NCI-H1105 treated with DMSO at 0.1 percent for 48 hours (cell line): ENCODE measurements around the gene SAMD15.
A peak's percentile ranks its signal among the peaks of the same experiment; 100 is the strongest.
"Not testable (repeated sequence)": the region's sequence is repeated elsewhere in the genome, so short reads cannot be mapped to it uniquely, and the experiment has no call there.

Source experiments
- DNase-seq: peaks from one replicate; lab custom pipeline; 2025; lab: John Stamatoyannopoulos, UW

The SAMD15 gene

DNA sequence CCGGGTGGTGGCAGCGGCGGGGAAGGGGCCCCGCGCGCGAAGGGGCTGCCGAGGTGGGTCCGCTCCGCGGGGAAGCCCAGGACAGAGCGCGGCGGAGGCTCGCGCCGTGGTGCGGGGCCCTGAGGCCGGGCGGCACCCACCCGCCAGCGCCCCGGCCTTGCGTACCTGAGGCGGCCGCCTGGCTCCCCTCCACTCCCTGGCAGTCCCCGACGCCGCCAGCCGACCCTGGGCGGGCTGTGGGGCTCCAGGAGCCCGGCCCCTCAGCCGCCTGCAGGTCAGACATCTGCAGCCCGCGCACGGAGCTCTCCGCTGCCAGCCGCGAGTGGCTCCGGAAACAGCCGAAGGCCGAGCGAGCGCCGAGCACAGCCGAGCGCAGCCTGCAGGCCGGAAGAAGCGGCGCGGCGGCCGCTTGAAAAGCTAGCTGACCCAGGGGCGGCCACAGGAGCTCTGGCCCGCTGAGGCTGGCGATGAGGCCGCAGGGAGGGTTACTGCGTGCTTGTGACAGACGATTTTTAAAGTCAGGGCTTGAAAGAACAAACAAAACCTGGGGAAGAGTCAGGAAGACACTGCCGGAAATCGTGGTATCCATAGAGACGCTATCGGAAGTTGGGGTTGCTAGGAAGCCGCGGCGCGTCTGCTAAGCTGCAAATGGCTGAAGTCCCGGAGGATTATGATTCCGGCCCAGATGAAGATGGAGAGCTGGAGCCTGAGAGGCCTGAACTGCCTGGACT, at the start of gene SAMD15, which contains the start of gene TMED8:
TSS of gene SAMD15 (plus strand) at position 609 of the 731 bp plus-strand sequence. CDS start at position 649, 40 bp downstream.
TSS of gene TMED8 (minus strand) at position 324 of the 731 bp plus-strand sequence. CDS start at position 283, 41 bp downstream.
- DNase-seq = peak; percentile 89

DNA sequence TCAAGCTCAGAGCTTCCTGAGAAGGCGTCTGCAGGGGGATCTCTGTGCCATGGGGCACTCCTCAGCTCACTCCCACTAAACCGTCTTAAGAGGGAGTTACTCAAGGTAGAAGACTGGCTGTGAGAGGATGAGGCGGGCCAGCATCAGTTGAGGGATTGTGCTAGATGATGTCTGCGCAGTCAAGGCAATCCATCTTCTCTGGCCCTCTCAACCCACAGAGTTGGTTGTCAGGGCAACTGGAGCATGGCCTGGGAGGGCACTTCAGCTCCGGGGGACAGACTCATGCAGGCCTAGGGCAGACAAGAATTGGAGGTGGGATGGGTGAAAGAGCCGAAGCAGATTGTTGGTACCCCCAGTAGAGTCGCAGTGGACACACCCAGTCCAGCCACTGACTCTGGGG, 47.3 kb upstream of the SAMD15 start:
- no peak for DNase-seq

DNA sequence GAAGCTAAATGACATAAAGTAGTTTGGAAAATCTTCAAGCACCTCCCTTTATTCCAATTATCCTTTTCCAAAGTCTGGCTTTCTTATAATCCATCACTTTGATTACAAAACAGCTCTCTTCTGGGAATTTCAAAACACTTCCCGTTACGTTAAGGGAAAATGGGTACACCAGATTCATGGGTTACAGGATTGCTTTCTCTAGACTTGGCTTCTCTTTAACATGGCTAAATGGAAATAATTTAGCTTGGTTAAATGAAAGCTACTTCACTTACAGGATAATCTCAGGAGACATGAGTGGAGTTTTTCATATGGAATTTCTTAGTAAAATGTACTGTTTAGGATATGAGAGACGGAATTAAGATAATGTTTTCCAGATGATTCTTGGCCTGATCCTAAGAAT, 41.6 kb upstream of the SAMD15 start:
- DNase-seq = no peak

DNA sequence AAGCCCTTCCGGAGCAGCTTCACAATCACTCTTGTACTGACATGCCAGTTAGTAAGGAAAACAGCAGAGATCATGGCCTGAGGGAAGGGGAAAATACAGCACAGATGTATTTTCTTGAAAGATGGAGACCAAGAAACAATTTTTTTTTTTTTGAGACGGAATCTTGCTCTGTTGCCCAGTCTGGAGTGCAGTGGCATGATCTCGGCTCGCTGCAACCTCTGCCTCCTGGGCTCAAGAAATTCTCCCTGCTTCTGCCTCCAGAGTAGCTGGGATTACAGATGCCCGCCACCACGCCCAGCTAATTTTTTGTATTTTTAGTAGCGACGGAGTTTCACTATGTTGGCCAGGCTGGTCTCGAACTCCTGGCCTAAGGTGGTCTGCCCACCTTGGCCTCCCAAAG, 39.9 kb upstream of the SAMD15 start:
- not testable (repeated sequence) for DNase-seq

DNA sequence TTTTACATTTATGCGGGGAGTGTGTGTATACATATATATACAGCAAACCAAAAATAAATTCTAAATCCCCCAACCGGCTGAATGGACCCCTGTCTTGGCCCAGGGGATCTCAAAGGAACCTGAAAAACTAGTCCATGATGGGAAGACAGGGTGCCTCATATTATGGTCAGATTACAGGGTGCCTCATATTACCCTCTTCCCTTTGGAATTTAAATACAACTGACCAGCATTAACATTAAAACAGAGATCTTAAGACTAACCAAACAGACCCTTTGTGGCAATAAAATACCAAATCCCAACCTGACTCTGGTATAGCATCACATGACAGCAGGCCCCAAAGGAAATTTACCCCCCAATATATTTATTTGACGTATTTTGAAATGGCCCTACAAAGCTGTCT, 39.3 kb upstream of the SAMD15 start:
- no peak for DNase-seq

DNA sequence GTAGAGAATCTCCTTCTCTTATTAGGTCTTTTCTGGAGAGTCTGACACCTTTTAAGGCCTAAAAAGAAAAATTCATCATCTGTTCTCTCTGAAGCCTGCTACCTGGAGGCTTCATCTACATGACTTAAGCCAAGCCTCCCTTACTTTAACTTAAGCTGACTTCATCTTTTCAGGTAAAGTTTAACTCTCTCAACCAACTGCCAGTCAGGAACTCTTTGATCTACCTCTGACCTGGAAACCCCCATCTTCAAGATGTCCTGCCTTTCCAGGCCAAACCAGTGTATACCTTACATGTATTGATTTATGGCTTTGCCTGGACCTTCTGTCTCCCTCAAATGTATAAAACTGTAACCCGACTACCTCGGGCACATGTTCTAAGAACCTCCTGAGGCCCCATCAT, 38.9 kb upstream of the SAMD15 start:
- DNase-seq = no peak

DNA sequence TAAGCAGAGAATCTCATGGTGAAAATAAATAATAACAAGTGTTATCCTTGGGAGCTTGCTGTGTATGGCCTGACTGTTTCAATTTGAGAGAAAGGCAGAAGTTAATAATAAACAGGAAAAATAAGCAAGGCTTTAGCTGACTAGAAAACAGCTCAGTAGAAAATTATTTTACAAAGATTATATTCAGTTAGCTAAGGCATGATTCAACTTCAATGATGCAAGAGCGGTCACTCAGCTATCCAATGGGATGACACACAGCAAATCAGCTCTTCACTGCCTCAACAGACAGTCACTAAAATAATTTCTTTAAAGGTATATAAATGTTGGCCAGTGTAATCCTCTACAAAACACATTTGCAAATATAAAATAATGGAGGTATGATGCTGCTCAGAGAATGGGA, 37.8 kb upstream of the SAMD15 start:
- no peak for DNase-seq

DNA sequence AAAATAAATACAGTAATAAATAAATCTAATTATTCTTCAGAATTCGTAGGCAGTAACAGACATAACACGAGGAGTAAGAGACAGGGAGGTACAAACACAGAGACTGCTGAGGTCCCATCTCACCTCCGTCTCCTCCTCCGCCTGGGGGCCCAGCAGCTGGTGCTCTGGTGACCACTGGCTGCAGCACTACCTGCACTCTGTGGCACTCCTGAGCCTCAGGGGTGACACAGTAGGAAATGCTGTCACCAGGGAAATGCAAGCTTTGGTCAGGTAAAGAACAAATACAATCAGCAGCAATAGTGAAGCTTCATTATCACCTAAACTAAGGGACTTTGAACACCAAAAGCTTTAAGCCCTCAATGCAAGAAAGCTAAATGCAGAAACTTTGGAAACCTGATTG, 36.8 kb upstream of the SAMD15 start:
- DNase-seq = no peak

DNA sequence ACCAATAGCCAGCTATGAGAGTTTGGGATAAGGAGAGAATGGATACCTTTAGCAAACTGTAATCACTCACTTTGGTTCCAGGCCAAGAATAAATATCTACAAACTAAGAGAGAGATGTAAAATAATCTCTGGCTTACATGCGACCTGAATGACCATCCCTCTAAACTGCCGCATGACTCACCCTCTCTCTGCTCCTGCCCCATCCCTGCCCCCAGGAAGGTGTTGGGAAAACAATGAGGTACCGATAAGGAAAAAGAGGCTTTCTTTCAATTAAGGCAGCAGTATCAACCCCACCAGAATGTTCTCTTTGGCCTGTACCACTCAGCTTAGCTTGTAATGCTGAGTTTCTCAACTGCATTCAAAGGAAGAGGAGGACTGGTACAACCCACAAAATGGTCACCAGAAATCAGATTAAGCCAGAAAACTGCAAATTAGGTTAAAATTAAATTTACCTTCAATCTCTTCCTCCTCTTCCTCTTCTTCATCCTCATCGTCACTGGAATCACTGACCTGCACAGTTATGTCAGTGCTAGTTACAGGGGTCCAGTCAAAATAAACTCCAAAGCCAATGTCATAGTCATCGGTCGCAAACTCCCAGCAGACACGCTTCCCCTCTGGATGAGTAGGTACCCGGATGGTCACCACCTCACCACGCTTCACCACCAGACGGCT, 34.3 kb upstream of the SAMD15 start:
- no peak for DNase-seq

DNA sequence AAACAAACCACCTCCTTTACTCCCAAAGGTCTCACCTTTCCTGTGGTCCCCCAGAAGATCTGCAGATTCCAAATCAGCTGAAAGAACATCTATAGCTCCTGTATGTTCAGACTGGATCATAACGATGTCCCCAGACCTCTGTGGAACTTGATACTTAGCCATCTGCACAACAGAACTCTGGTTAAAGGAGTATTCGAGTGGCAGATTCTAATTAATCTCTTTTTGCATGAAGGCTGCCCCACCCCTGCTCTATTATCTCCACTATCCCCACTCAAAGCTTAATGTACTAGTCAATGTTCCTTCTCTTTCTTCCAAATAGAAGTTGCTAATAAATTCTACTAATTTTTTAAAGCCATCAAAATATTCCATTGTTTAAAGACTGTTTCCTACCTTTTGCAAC, 33.5 kb upstream of the SAMD15 start:
- no peak for DNase-seq

DNA sequence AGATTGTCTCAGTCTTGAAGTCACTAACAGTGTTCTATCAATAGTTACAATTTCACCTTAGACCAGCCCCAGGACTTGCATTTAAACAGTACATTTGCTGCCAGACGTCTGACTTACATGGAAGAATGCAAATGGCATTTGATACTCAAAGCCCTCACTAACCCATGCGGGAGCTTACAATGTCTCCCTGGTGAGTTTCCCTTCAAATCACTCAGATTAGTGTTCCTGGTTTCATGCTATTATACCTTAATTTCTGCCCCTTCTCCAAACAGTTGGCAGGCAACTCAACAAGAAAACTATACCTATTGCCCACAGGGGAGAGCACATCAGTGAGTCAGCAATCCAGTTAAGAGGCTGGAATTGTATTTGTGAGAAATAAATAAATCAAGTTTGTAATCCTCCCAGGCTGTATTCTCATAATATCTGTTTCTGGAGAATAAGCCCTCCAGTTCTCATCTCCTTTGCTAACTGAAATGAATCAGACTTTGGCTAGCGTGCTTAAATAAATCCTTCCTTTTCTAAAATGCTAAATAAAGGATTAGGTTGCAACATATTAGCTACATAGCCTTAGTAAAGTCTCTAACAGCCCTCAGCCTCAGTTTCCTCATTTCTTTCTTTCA, 32.7 kb upstream of the SAMD15 start:
- DNase-seq = no peak

DNA sequence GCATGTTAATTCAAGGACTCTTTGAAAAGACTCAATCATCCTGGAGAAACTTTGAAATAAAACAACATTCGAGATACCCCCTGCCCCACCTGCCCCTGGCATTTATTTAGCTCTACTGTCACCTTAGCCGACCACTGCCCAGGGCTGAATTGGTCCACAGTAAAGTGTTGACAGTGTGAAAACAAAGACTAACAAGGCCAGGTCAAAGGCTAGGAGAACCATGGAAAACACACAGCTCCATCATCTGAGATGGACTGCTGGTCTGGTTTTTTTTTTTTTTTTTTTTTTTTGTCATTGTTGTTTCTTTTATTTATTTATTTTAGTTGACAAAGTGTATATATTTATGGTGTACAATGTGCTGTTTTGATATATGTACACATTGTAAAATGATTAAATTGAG, 30.7 kb upstream of the SAMD15 start:
- DNase-seq = no peak

DNA sequence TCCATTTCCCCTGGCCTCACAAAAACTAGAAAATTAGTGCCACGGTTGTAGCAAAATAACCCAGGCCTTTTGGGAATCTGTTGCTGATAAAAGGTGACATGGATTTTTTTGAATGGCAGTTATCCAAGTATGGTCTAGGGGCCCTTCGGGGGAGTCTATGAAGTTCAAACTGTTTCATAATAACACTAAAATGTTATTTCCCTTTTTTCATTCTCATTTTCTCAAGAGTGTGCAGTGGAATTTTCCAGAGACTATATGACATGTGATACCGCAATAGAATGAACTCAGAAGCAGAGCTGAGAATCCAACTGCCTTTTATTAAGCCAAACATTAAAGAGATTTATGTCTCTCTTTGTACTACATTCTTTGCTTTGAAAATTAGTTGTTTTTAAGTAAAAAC, 29.4 kb upstream of the SAMD15 start:
- no peak for DNase-seq

DNA sequence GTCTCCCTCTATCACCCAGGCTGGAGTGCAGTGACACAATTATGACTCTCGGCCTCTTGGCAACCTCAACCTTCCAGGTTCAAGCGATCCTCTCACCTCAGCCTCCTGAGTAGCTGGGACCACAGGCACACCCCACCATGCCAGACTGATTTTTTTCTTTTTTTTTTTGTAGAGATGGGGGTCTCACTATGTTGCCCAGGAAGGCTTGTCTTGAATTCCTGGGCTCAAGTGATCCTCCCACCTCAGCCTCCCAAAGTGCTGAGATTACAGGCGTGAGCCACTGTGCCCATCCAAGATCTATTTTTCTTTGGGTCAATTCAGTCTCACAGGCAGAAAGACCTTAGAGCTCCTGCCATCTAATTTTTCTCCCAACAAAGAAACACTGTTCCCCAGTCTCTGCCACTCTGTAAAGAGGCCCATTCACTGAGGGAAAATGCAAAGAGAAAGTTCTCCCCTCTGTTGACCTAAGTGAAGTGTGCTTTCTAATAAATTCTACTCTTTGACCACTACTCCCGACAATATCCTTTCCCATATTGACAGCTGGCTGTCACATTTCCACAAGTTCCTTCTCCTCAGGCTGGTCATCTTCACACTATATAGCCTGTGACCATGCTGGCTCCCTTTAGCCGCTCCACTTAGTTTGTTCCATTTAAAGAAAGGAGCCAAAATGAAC, 23.6 kb upstream of the SAMD15 start:
- no peak for DNase-seq

DNA sequence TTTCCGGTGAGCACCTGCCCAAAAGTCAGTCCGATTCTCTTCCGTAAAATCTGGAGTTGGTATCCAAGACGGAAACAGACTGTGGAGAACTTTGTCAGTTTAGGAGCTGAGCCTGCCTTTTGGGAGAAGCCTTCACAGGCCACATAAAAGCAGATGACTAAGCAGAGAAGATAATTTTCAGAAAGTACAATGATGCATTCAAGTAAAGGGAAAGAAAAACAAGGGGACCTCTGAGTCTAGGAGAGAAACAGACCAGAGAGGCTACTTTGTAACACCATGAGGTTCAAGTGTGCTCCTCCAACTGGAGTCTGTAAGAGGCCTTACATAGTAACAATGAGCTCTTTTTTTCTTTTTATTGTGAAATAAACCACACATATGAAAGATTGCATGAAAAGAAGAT, 21.4 kb upstream of the SAMD15 start:
- no peak for DNase-seq

DNA sequence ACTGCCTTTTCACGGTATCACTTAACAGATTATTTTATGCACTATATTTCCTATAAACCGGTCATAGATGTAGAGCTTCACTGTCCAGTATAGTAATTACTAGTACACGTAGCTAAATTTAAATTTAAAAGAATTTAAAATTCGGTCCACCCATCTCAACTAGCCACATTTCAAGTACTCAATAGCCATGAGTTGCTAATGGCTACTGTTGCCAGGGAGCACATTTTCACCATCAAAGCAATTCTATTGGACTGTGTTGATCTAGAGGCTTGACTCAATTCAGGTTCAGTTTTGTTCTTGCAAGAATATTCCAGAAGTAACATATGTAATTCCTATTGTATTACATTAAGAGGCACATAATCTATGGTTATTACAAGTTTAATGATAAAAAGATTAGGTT, 20.3 kb upstream of the SAMD15 start:
- DNase-seq = no peak

DNA sequence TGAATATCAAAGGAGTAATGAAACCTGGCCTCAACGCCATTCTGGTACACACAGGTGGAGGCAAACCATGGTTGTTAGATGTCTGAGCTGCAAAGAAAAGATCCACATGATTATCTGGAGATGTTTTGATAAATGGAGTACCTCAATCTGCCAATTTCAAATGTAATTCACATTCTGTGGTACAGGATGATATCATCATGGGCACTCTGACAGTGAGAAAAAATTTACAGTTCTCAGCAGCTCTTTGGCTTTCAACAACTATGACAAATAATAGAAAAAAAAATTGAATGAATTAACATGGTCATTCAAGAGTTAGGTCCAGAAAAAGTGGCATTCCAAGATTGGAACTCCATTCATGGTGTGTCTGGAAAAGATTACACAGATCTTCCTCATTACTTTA, 17.6 kb upstream of the SAMD15 start:
- no peak for DNase-seq

DNA sequence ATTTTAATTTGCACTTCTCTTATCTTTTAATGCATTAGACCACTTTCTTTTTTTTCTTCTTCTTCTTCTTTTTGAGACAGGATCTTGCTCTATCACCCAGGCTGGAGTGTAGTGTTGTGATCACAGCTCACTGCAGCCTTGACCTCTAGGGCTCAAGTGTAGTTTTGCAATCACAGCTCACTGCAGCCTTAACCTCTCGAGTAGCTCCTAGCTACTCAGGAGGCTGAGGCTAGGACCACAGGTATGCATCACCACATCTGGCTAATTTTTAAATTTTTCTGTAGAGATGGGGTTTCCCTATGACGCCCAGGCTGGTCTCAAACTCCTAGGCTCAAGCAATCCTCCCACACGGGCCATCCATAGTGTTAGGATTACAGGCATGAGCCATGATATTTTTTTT, 13.0 kb upstream of the SAMD15 start:
- no peak for DNase-seq

DNA sequence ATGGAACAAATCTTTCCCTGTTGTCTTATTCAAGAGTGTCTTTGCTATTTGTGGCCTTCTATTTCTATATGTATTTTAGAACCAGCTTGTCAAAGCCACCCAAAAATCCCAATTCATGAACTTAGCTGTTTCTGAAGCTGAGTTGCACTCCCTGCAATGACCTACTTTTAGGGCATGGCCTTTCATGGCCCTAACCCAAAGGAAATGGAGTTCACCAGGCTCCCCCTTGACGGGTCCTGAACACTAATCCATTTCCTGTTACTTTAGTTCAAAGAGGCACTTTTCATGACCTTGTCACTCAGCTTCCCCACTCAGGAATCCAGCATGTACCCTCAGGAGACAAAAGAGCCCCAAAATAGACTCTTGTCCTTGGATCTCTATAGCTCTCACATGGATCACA, 7.9 kb upstream of the SAMD15 start:
- no peak for DNase-seq

DNA sequence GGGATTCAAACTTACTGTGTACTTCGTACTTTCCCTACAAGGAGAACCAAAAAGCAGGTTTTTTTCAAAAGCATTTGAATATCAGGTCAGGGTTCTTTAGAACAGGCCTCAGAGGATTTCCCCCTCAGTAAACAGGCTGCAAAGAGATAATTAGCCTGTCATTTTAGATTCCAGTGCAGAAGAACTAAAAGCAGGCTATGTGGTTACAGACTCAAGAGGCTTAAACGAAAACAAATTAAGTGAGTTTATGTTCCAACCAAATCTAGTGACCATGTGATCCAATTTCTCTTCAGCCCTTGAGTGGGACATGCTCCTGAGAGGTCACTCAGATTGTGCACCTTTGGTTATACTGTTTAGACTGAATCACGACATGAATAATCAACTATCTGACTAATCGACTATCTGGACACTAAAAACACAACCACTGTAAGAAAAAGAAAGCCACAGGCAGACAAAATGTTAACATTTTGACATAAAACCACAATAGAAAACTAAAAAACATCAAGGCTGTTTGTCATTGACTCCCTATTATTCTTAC, 4.8 kb upstream of the SAMD15 start:
- no peak for DNase-seq

DNA sequence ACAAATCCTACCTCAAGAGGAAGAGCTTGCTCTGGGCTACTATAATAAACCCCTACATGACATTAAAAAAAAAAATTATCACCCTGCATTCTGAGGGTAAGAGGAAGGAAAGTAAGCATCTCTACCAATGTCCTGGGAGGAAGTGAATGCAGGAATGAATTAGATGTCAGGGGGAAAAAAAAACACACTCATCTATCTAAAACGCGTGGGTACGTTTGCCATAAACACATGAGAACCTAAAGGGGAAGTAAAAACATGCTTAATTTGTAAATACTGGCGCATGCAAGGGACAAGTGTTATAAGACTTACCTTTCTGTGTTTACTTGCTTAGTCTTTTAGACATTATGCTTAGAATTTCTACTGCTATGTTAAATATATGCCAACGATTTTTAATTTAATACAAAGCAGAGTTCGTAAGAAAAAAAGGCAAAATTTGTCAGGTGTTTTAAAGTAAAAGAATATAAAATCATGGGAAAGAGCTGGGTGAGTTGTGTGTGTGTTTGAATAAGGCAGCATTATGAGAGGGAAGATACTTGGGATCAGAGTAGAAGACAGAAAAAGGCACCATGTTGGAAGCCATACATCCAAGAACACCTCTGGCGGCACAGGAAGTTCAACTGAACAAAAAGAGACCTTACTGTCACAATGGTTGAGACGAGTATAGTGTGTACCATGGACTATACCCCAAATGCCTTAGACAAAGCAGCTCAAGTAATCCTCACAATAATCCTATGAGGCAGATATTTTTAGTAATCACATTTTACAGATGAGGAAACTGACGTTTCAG, 1.8 kb upstream of the SAMD15 start:
- DNase-seq = no peak
